DOHH2 (cell line): Measurements from ENCODE around the gene PGF.

Experiments
- H3F3A ChIP-seq: fragments of 200-600 bp; sonication (generic), shearing (Covaris generic); 2 replicates; pipeline ENCODE4 v1.6.0; 2016; ENCODE audit warnings: antibody characterized with exemption, mild to moderate bottlenecking; ENCODE audit not compliant: control insufficient read depth, insufficient read depth
- H3K27ac ChIP-seq: fragments of 200-600 bp; sonication (generic); 2 replicates; pipeline ENCODE4 v1.5.1; 2014; ENCODE audit warnings: low read depth, mild to moderate bottlenecking, low read length, moderate library complexity
- H3K27me3 ChIP-seq: fragments of 200-600 bp; sonication (generic); 2 replicates; pipeline ENCODE4 v1.6.1; 2014; ENCODE audit warnings: mild to moderate bottlenecking, low read length, mixed read lengths; ENCODE audit not compliant: control insufficient read depth
- H3K36me3 ChIP-seq: fragments of 200-600 bp; sonication (generic); 2 replicates; pipeline ENCODE4 v1.6.1; 2014; ENCODE audit warnings: mild to moderate bottlenecking, low read length, moderate library complexity, mixed read lengths; ENCODE audit not compliant: control insufficient read depth
- H3K4me1 ChIP-seq: fragments of 200-600 bp; sonication (generic); 2 replicates; pipeline ENCODE4 v1.6.1; 2014; ENCODE audit warnings: mild to moderate bottlenecking, low read length, mixed read lengths; ENCODE audit not compliant: control insufficient read depth
- H3K4me2 ChIP-seq: fragments of 200-600 bp; sonication (generic); 2 replicates; pipeline ENCODE4 v1.6.0; 2014; ENCODE audit warnings: mild to moderate bottlenecking, low read length, moderate library complexity
- H3K4me3 ChIP-seq: fragments of 200-600 bp; sonication (generic); 2 replicates; pipeline ENCODE4 v1.5.1; 2014; ENCODE audit warnings: mild to moderate bottlenecking, low read length, mixed read lengths
- H3K79me2 ChIP-seq: fragments of 200-600 bp; sonication (generic); 2 replicates; pipeline ENCODE4 v1.6.1; 2014; ENCODE audit warnings: mild to moderate bottlenecking, low read length, mixed read lengths; ENCODE audit not compliant: control insufficient read depth
- H3K9me2 ChIP-seq: fragments of 200-600 bp; sonication (generic); replicated peaks from 2 replicates; pipeline ENCODE4 v1.6.1; 2014; ENCODE audit warnings: mild to moderate bottlenecking, low read length, mixed read lengths; ENCODE audit not compliant: control insufficient read depth
- H3K9me3 ChIP-seq: fragments of 200-600 bp; sonication (generic); 2 replicates; pipeline ENCODE4 v1.6.1; 2014; ENCODE audit warnings: antibody characterized with exemption, low read length, mixed read lengths; ENCODE audit not compliant: control insufficient read depth, insufficient read depth
- H4K20me1 ChIP-seq: fragments of 200-600 bp; sonication (generic); 2 replicates; pipeline ENCODE4 v1.6.0; 2014; ENCODE audit warnings: low read depth, mild to moderate bottlenecking, antibody characterized with exemption, low read length, moderate library complexity; ENCODE audit not compliant: control insufficient read depth, insufficient read depth
- EZH2phosphoT487 ChIP-seq: fragments of 200-600 bp; sonication (generic); IDR thresholded peaks from 2 replicates; pipeline ENCODE4 v1.6.1; 2017; ENCODE audit warnings: borderline replicate concordance, mild to moderate bottlenecking, antibody characterized with exemption, low read length, moderate library complexity, mixed read lengths
- TF ChIP-seq, protein P1 (sequence below): fragments of 200-600 bp; sonication (generic); IDR thresholded peaks from one replicate; pipeline ENCODE4 v1.5.1; 2014; ENCODE audit warnings: antibody characterized with exemption, mild to moderate bottlenecking, low read depth, low read length; ENCODE audit not compliant: poor library complexity, severe bottlenecking

The PGF gene

DNA sequence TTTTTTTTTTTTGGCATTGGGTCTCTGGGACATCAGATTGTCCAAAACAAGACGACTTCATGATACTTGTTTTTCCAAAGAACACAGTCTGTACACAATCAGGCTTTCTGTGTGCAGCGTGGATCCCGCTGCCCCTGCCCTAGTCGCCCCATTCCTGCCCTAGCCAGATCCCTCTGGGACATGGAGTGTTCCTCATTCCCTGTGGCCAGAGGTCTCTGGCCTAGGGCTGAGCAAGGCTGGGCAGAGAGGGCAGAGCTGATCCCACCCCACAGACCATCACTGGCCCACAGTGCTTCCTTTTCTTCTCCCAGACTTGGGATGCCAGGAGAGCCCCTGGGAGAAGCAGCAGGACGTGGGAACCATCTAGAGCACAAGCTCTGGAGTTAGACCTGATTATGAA lies 26.4 kb upstream of the PGF start:
- Histone ChIP-seq H3K4me3 (no peak overlapping the region), H3K27me3 (no peaks in the 10 kb centered on the region), H3K4me2 (no peak overlapping the region), H3K36me3 (no peaks in the 10 kb centered on the region), H3F3A (no peaks in the 10 kb centered on the region), H3K79me2 (no peaks in the 10 kb centered on the region), H4K20me1 (no peaks in the 10 kb centered on the region), H3K9me3 (no peaks in the 10 kb centered on the region), H3K9me2 (no peaks in the 10 kb centered on the region), H3K4me1 (no peaks in the 10 kb centered on the region; the same call in 1 of the 2 replicates), H3K27ac (no peak overlapping the region)
- TF ChIP-seq, protein P1, sequence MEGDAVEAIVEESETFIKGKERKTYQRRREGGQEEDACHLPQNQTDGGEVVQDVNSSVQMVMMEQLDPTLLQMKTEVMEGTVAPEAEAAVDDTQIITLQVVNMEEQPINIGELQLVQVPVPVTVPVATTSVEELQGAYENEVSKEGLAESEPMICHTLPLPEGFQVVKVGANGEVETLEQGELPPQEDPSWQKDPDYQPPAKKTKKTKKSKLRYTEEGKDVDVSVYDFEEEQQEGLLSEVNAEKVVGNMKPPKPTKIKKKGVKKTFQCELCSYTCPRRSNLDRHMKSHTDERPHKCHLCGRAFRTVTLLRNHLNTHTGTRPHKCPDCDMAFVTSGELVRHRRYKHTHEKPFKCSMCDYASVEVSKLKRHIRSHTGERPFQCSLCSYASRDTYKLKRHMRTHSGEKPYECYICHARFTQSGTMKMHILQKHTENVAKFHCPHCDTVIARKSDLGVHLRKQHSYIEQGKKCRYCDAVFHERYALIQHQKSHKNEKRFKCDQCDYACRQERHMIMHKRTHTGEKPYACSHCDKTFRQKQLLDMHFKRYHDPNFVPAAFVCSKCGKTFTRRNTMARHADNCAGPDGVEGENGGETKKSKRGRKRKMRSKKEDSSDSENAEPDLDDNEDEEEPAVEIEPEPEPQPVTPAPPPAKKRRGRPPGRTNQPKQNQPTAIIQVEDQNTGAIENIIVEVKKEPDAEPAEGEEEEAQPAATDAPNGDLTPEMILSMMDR, result no peak
- no peak for TF ChIP-seq EZH2phosphoT487

DNA sequence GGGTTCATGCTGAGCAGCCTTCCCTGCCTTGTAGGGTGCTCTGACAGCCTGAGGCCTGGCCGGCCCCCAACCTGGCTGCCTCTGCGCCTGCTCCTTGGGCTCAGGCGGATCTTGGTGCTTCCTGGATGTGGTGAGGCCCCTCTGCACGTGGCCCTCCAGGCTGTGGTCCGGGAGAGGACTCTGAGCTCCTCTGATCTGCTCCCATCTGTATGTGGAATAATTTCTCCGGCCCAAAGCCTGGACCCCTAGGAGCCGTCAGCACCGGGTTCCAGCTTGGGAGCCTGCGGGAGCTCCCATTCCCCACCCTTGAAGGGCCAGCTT lies 26.0 kb upstream of the PGF start:
- no peak for TF ChIP-seq EZH2phosphoT487
- TF ChIP-seq, protein P1, result no peak
- no peaks in the 10 kb centered on the region; the same call in 1 of the 2 replicates for H3K4me1 ChIP-seq

DNA sequence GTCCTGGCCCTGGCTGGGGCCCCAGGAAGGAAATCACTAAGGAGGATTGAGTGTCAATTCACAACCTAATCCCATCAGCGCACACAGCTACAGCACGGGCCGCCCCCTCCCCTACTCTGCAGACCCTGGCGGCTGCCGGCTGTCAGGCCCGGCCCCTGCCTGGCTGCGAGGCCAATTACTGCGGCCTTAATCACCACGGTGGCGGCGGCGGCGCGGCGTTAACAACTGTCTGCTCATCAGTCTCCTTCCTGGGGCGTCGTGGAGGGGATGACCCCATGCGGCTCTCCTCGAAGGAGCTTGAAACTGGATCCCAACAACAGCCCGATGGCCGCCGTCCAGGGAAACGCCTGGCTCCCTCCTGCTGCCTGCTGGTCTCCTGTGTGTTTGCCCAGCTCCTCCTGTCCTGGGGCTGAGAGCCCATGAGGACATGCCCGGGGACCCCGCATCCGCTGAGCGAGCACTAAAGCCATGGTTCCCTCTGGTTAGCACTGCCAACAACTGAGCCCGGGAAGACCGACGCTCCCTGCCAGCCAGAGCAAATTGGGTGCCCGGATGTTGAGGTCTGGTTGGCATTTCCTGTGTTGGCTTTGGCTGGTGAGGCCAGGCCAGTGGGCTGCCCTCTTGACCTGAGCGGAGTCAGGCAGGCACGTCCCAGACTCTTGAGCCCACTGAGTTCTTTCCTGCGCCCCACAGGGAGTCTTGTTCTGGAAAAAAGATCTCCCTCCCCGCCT lies 25.5 kb upstream of the PGF start:
- H3K4me3 ChIP-seq, result no peak overlapping the region
- H3K27ac ChIP-seq, result no peak overlapping the region
- no peaks in the 10 kb centered on the region for H4K20me1 ChIP-seq
- no peaks in the 10 kb centered on the region for H3K36me3 ChIP-seq
- TF ChIP-seq, protein P1, result no peak
- no peak for TF ChIP-seq EZH2phosphoT487
- H3F3A ChIP-seq, result no peaks in the 10 kb centered on the region
- H3K9me2 ChIP-seq, result no peaks in the 10 kb centered on the region
- H3K9me3 ChIP-seq, result no peaks in the 10 kb centered on the region
- H3K4me2 ChIP-seq, result no peak overlapping the region
- H3K4me1 ChIP-seq, result no peaks in the 10 kb centered on the region; the same call in 1 of the 2 replicates
- H3K27me3 ChIP-seq, result no peaks in the 10 kb centered on the region
- no peaks in the 10 kb centered on the region for H3K79me2 ChIP-seq

More for the DNA sequence above, 26.0 kb upstream of the PGF start:
- H3K36me3 ChIP-seq, result no peaks in the 10 kb centered on the region
- H3K9me3 ChIP-seq, result no peaks in the 10 kb centered on the region
- H3K9me2 ChIP-seq, result no peaks in the 10 kb centered on the region
- no peak overlapping the region for H3K4me3 ChIP-seq
- no peaks in the 10 kb centered on the region for H3K27me3 ChIP-seq
- no peaks in the 10 kb centered on the region for H4K20me1 ChIP-seq
- H3F3A ChIP-seq, result no peaks in the 10 kb centered on the region
- no peaks in the 10 kb centered on the region for H3K79me2 ChIP-seq
- no peak overlapping the region for H3K4me2 ChIP-seq
- no peak overlapping the region for H3K27ac ChIP-seq
